ENCODE measurements around the gene GPRC5D.

The GPRC5D gene

DNA sequence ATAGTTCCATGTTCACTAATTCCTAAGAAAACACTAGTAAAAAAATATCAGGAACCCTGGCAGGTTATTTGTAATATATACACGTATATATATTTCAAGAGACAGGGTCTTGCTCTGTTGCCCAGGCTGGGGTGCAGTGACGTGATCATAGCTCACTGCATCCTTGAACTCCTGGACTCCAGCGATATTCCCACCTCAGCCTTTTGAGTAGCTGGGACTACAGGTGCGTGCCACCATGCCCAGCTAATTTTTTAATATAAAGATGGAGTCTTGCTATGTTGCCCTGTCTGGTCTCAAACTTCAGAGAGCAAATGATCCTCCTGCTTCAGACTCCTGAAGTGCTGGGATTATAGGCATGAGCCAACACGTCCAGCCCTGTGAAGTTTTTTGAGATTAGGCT, 44.4 kb downstream of the GPRC5D start:
- H3K4me3 ChIP-seq (ENCODE audit: insufficient read length, low read depth), result no peak overlapping the region
- H3K9me3 ChIP-seq (ENCODE audit: insufficient read depth, low read length), result no peaks in the 10 kb centered on the region
- H3K36me3 ChIP-seq (ENCODE audit: insufficient read depth, insufficient read length, low read length), result no peaks in the 10 kb centered on the region
- peaks cover 5% of the 10 kb centered on the region for H3K4me1 ChIP-seq (ENCODE audit: insufficient read depth, insufficient read length)
- no peak overlapping the region for H3K9ac ChIP-seq (ENCODE audit: insufficient read length, low read depth)
- no peaks in the 10 kb centered on the region for H3K27me3 ChIP-seq (ENCODE audit: insufficient read depth, insufficient read length)
- TF ChIP-seq YY1 (IDR thresholded peaks at IDR 0.05; ENCODE audit: insufficient read depth, insufficient read length) (no peak), ZNF274 (IDR thresholded peaks at IDR 0.05; ENCODE audit: low read depth, low read length) (no peak), SUZ12 (IDR thresholded peaks at IDR 0.05; ENCODE audit: extremely low read depth, insufficient read depth, insufficient read length) (no peak)
- no peak for DNase-seq (ENCODE audit: low read depth, low spot score)

DNA sequence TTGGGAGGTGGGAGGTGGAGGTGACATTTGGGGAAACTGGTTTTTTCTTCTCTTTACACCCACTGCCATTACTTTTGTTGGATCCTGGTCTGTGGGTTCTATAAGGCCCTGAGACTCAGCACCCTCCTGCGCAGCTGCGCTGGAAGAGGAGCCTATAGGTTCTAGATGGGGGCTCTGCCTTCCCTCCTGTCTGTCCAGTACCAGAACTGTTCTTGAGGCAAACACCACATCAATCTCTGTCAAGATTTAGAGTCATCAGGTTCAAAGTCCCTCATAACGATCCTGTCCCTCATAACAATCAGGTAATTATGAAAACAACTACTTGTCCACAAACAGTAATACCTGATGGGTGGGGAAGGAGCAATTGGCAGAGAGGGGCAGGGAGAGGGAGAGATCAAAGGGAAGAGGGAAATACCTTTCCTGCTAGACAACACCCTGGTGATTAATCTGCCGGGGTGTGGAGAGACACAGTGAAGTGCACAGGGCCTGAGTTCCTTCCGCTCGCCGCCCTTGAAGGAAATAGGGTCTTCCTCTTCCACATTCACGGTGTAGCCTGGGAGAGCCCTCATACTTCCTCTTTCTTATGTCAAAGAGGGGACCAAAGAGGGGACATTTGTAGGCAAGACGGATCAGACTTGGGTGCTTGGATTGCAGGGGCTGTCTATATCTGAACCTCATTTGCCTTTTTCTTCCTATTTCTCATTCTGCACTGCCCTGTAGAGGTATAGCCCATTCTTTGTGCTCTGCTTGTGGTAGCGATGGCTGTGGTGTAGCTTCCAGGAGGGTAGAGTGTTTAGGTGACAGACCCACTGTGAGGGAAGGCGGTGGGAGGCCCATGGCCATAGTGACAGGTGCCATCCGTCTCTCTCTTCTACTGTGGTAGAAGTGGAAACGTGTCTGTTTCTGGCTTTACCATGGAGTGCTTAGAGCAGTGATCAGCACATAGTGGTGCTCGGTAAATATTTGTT, 48.0 kb downstream of the GPRC5D start:
- Histone ChIP-seq H3K36me3 (ENCODE audit: insufficient read depth, insufficient read length, low read length) (no peaks in the 10 kb centered on the region), H3K4me3 (ENCODE audit: insufficient read length, low read depth) (no peak overlapping the region), H3K27me3 (ENCODE audit: insufficient read depth, insufficient read length) (no peaks in the 10 kb centered on the region), H3K9ac (ENCODE audit: insufficient read length, low read depth) (no peak overlapping the region), H3K9me3 (ENCODE audit: insufficient read depth, low read length) (no peaks in the 10 kb centered on the region), H3K4me1 (ENCODE audit: insufficient read depth, insufficient read length) (peaks cover 5% of the 10 kb centered on the region)
- no peak for TF ChIP-seq SUZ12 (IDR thresholded peaks at IDR 0.05; ENCODE audit: extremely low read depth, insufficient read depth, insufficient read length)
- no peak for TF ChIP-seq ZNF274 (IDR thresholded peaks at IDR 0.05; ENCODE audit: low read depth, low read length)
- no peak for TF ChIP-seq YY1 (IDR thresholded peaks at IDR 0.05; ENCODE audit: insufficient read depth, insufficient read length)
- DNase-seq (ENCODE audit: low read depth, low spot score), result no peak

DNA sequence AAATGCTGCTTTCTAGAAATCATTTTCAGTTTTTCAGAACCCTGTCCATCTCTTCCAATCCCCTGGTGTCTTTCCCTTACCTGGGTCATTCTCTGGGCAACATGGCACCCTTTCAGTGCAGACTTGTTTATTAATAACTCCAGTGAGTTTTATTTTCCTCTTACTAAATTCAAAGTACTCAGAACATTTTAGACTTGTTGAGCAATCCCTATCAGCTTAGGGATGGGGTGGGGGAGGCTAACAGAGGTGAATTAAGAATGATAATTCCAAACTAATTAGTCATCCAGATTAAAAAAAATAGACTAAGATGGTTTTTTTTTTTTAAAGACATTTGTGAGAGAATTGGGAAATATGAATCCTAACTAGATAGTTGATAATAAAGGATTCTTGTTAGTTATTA, 49.9 kb downstream of the GPRC5D start:
- no peaks in the 10 kb centered on the region for H3K9me3 ChIP-seq (ENCODE audit: insufficient read depth, low read length)
- no peaks in the 10 kb centered on the region for H3K27me3 ChIP-seq (ENCODE audit: insufficient read depth, insufficient read length)
- no peak for TF ChIP-seq YY1 (IDR thresholded peaks at IDR 0.05; ENCODE audit: insufficient read depth, insufficient read length)
- TF ChIP-seq SUZ12 (IDR thresholded peaks at IDR 0.05; ENCODE audit: extremely low read depth, insufficient read depth, insufficient read length), result no peak
- TF ChIP-seq ZNF274 (IDR thresholded peaks at IDR 0.05; ENCODE audit: low read depth, low read length), result no peak
- no peak overlapping the region for H3K4me3 ChIP-seq (ENCODE audit: insufficient read length, low read depth)
- H3K9ac ChIP-seq (ENCODE audit: insufficient read length, low read depth), result no peak overlapping the region
- peaks cover 5% of the 10 kb centered on the region for H3K4me1 ChIP-seq (ENCODE audit: insufficient read depth, insufficient read length)
- H3K36me3 ChIP-seq (ENCODE audit: insufficient read depth, insufficient read length, low read length), result no peaks in the 10 kb centered on the region
- no peak for DNase-seq (ENCODE audit: low read depth, low spot score)

DNA sequence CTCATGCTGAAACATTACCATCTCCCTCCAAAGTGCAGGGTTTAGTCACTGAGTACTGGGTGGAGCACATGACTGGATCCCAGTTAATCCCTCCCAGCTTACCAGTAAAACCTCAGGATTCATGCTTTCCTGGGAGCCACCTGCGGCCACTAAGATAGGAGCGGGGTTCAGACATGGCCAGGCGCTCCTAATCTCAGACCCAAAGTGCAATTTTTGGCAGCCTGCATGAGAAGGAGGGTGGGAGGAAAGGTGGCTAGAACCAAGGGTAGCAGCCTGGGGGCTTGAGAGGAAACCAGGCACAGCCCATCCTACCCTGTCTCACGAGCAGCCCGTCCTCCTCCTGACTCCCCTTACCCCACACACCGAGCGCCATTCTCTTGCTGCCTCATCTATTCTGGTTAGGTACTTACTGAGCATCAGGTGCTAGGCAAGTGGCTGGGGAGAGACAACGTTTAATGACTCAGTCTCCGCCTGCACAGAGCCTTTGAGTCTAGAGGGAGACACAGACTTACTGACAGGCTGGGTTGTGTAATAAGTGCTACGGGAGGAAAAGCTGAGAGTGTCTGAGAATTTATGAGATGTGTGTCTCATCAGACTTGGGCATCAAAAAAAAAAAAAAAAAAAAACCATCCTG, 50.7 kb downstream of the GPRC5D start:
- Histone ChIP-seq H3K9ac (ENCODE audit: insufficient read length, low read depth) (no peak overlapping the region), H3K4me3 (ENCODE audit: insufficient read length, low read depth) (no peak overlapping the region), H3K27me3 (ENCODE audit: insufficient read depth, insufficient read length) (no peaks in the 10 kb centered on the region), H3K9me3 (ENCODE audit: insufficient read depth, low read length) (no peaks in the 10 kb centered on the region), H3K36me3 (ENCODE audit: insufficient read depth, insufficient read length, low read length) (no peaks in the 10 kb centered on the region), H3K4me1 (ENCODE audit: insufficient read depth, insufficient read length) (peaks cover 5% of the 10 kb centered on the region)
- TF ChIP-seq SUZ12 (IDR thresholded peaks at IDR 0.05; ENCODE audit: extremely low read depth, insufficient read depth, insufficient read length) (no peak), ZNF274 (IDR thresholded peaks at IDR 0.05; ENCODE audit: low read depth, low read length) (no peak), YY1 (IDR thresholded peaks at IDR 0.05; ENCODE audit: insufficient read depth, insufficient read length) (no peak)
- no peak for DNase-seq (ENCODE audit: low read depth, low spot score)

DNA sequence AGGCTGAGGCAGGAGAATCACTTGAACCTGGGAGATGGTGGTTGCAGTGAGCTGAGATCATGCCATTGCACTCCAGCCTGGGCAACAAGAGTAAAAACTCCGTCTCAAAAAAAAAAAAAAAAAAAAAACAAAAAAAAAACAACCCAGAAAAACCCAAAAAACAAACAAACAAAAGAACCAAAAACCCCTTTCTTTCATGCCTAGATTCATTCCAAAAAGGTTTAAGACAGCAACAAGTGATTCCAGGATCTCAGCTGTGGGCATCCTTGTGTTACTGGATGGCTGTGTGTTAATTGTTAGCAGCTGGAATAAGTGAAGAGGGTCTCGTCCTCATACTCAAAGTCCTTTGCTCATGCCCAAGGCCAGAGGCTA, 51.2 kb downstream of the GPRC5D start:
- TF ChIP-seq YY1 (IDR thresholded peaks at IDR 0.05; ENCODE audit: insufficient read depth, insufficient read length), result no peak
- TF ChIP-seq SUZ12 (IDR thresholded peaks at IDR 0.05; ENCODE audit: extremely low read depth, insufficient read depth, insufficient read length), result no peak
- TF ChIP-seq ZNF274 (IDR thresholded peaks at IDR 0.05; ENCODE audit: low read depth, low read length), result no peak
- Histone ChIP-seq H3K9me3 (ENCODE audit: insufficient read depth, low read length) (no peaks in the 10 kb centered on the region), H3K9ac (ENCODE audit: insufficient read length, low read depth) (no peak overlapping the region), H3K4me3 (ENCODE audit: insufficient read length, low read depth) (no peak overlapping the region), H3K4me1 (ENCODE audit: insufficient read depth, insufficient read length) (peaks cover 5% of the 10 kb centered on the region), H3K27me3 (ENCODE audit: insufficient read depth, insufficient read length) (no peaks in the 10 kb centered on the region), H3K36me3 (ENCODE audit: insufficient read depth, insufficient read length, low read length) (no peaks in the 10 kb centered on the region)
- DNase-seq (ENCODE audit: low read depth, low spot score), result no peak

DNA sequence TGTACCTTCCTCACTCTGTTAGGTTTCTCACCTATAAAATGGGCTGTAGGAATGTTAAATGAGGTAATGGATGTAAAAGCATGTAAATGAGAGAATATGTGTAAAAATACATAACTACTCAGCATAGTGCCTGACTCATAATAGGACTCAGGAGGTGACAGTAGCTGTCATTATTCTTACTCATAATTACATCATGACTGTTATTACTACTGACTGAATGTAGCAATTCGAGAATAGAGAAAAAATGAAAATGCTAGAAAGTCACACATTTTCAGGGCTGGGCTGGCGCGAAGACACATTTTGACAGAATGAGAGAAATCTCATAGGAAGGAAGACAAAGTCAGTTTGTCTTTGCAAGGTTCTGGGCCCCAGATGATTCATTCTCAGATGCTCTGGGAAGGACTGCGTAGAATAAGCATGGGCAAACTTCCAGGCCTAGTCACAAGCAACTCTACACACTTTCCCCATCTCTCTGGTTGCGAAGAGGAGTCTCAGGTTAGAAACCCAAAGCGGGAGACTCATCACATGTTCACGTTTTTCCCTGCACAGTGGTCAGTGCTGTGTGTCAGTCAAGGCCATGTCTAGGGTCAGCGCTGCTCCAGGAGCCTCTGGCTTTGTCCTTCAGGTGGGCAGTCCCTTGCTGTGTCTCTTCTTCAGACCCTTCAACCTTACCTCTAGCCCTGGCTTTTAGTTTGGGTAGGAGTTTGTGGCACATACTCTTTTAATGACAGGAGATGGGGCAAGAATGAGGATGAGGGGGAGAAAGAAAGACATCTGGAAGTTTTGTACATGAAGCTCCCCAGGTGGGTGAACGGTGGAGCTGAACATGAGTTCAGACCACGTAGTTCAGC, 52.2 kb downstream of the GPRC5D start:
- H3K4me3 ChIP-seq (ENCODE audit: insufficient read length, low read depth), result no peak overlapping the region
- no peak for DNase-seq (ENCODE audit: low read depth, low spot score)
- peaks cover 5% of the 10 kb centered on the region for H3K4me1 ChIP-seq (ENCODE audit: insufficient read depth, insufficient read length)

More for the DNA sequence above, 52.2 kb downstream of the GPRC5D start:
- TF ChIP-seq ZNF274 (IDR thresholded peaks at IDR 0.05; ENCODE audit: low read depth, low read length), result no peak
- no peak for TF ChIP-seq YY1 (IDR thresholded peaks at IDR 0.05; ENCODE audit: insufficient read depth, insufficient read length)
- no peak for TF ChIP-seq SUZ12 (IDR thresholded peaks at IDR 0.05; ENCODE audit: extremely low read depth, insufficient read depth, insufficient read length)
- no peaks in the 10 kb centered on the region for H3K9me3 ChIP-seq (ENCODE audit: insufficient read depth, low read length)
- H3K36me3 ChIP-seq (ENCODE audit: insufficient read depth, insufficient read length, low read length), result no peaks in the 10 kb centered on the region
- no peaks in the 10 kb centered on the region for H3K27me3 ChIP-seq (ENCODE audit: insufficient read depth, insufficient read length)
- no peak overlapping the region for H3K9ac ChIP-seq (ENCODE audit: insufficient read length, low read depth)

Data from NT2/D1 (cell line).